ENCODE results near the gene CEP41. TPM values are rescaled to one million over a fixed set of nuclear protein-coding genes. Genes with fewer than 3 reads are reported as not detected.

CEP41 gene
- total RNA-seq, 1 donor = 12.5 TPM

- no peak for TF ChIP-seq CTCF (IDR thresholded peaks at IDR 0.05; ENCODE audit: insufficient read depth, low read depth, low read length)
- peak; percentile 90 for DNase-seq (ENCODE audit: low read depth)
Observed at GRCh38 chr7:130356876-130357611, 83.8 kb downstream of the CEP41 start.

GRCh38 chr7:130356121-130356875 lies 84.5 kb downstream of the CEP41 start:
- H3K4me3 ChIP-seq (ENCODE audit: low read depth, low read length) = no peak overlapping the region
- no peak for TF ChIP-seq CTCF (IDR thresholded peaks at IDR 0.05; ENCODE audit: insufficient read depth, low read depth, low read length)
- DNase-seq (ENCODE audit: low read depth) = peak; percentile 98

More at GRCh38 chr7:130356876-130357611, 83.8 kb downstream of the CEP41 start:
- H3K4me3 ChIP-seq (ENCODE audit: low read depth, low read length) = no peak overlapping the region

GRCh38 chr7:130353196-130353595 lies 87.6 kb downstream of the CEP41 start:
- no peak for TF ChIP-seq CTCF (IDR thresholded peaks at IDR 0.05; ENCODE audit: insufficient read depth, low read depth, low read length)
- no peak overlapping the region for H3K4me3 ChIP-seq (ENCODE audit: low read depth, low read length)
- DNase-seq (ENCODE audit: low read depth) = no peak

GRCh38 chr7:130352194-130353074 lies 88.4 kb downstream of the CEP41 start:
- peak; percentile 88 for DNase-seq (ENCODE audit: low read depth)
- TF ChIP-seq CTCF (IDR thresholded peaks at IDR 0.05; ENCODE audit: insufficient read depth, low read depth, low read length) = no peak
- H3K4me3 ChIP-seq (ENCODE audit: low read depth, low read length) = no peak overlapping the region

GRCh38 chr7:130351791-130352090 lies 89.1 kb downstream of the CEP41 start:
- no peak for TF ChIP-seq CTCF (IDR thresholded peaks at IDR 0.05; ENCODE audit: insufficient read depth, low read depth, low read length)
- DNase-seq (ENCODE audit: low read depth) = no peak
- no peak overlapping the region for H3K4me3 ChIP-seq (ENCODE audit: low read depth, low read length)

GRCh38 chr7:130350945-130351790 lies 89.6 kb downstream of the CEP41 start:
- peak; percentile 71 for DNase-seq (ENCODE audit: low read depth)
- no peak overlapping the region for H3K4me3 ChIP-seq (ENCODE audit: low read depth, low read length)
- no peak for TF ChIP-seq CTCF (IDR thresholded peaks at IDR 0.05; ENCODE audit: insufficient read depth, low read depth, low read length)

Data from fibroblast of villous mesenchyme (primary cell).